ENCODE results near the gene RPL22.

Gene RPL22

GRCh38 chr1:6168947-6169586 is 30.3 kb downstream of the RPL22 start:
- TF ChIP-seq CTCF (conservative IDR thresholded peaks at IDR 0.05) (no peak), ZFX (IDR thresholded peaks at IDR 0.05) (no peak)
- no peak overlapping the region for H3K27ac ChIP-seq

GRCh38 chr1:6167391-6168303 is 31.7 kb downstream of the RPL22 start:
- no peak for TF ChIP-seq ZFX (IDR thresholded peaks at IDR 0.05)
- TF ChIP-seq CTCF (conservative IDR thresholded peaks at IDR 0.05), result no peak
- no peak overlapping the region for H3K27ac ChIP-seq

GRCh38 chr1:6166655-6167390 is 32.6 kb downstream of the RPL22 start:
- H3K27ac ChIP-seq, result no peak overlapping the region
- TF ChIP-seq ZFX (IDR thresholded peaks at IDR 0.05), result no peak
- no peak for TF ChIP-seq CTCF (conservative IDR thresholded peaks at IDR 0.05)

GRCh38 chr1:6166221-6166620 is 33.2 kb downstream of the RPL22 start:
- TF ChIP-seq CTCF (conservative IDR thresholded peaks at IDR 0.05) (no peak), ZFX (IDR thresholded peaks at IDR 0.05) (no peak)

GRCh38 chr1:6165441-6165985 is 33.9 kb downstream of the RPL22 start:
- TF ChIP-seq ZFX (IDR thresholded peaks at IDR 0.05) (no peak), CTCF (conservative IDR thresholded peaks at IDR 0.05) (no peak)
- H3K27ac ChIP-seq, result no peak overlapping the region

More at GRCh38 chr1:6166221-6166620, 33.2 kb downstream of the RPL22 start:
- H3K27ac ChIP-seq, result no peak overlapping the region

GRCh38 chr1:6165027-6165426 is 34.4 kb downstream of the RPL22 start:
- no peak for TF ChIP-seq CTCF (conservative IDR thresholded peaks at IDR 0.05)
- no peak for TF ChIP-seq ZFX (IDR thresholded peaks at IDR 0.05)
- no peak overlapping the region for H3K27ac ChIP-seq
